ENCODE data around the gene ARRDC2. TPM values are rescaled to one million over a fixed set of nuclear protein-coding genes. Genes with fewer than 3 reads are reported as not detected.

The ARRDC2 gene
- total and polyA plus RNA-seq, 10 of the 15 experiments (the other 5 are each of a cell fraction or from before 2014, with no cell fraction given) = 0.48 to 10.1 (median 4.8) TPM

- TF ChIP-seq, protein P1, sequence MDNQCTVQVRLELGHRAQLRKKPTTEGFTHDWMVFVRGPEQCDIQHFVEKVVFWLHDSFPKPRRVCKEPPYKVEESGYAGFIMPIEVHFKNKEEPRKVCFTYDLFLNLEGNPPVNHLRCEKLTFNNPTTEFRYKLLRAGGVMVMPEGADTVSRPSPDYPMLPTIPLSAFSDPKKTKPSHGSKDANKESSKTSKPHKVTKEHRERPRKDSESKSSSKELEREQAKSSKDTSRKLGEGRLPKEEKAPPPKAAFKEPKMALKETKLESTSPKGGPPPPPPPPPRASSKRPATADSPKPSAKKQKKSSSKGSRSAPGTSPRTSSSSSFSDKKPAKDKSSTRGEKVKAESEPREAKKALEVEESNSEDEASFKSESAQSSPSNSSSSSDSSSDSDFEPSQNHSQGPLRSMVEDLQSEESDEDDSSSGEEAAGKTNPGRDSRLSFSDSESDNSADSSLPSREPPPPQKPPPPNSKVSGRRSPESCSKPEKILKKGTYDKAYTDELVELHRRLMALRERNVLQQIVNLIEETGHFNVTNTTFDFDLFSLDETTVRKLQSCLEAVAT (IDR thresholded peaks at IDR 0.05) = 0 out of 2 replicates have a peak, but pooled peaks have one; percentile 36
Observed at GRCh38 chr19:18000480-18000914, 7.5 kb upstream of the ARRDC2 start (continued).

DNA sequence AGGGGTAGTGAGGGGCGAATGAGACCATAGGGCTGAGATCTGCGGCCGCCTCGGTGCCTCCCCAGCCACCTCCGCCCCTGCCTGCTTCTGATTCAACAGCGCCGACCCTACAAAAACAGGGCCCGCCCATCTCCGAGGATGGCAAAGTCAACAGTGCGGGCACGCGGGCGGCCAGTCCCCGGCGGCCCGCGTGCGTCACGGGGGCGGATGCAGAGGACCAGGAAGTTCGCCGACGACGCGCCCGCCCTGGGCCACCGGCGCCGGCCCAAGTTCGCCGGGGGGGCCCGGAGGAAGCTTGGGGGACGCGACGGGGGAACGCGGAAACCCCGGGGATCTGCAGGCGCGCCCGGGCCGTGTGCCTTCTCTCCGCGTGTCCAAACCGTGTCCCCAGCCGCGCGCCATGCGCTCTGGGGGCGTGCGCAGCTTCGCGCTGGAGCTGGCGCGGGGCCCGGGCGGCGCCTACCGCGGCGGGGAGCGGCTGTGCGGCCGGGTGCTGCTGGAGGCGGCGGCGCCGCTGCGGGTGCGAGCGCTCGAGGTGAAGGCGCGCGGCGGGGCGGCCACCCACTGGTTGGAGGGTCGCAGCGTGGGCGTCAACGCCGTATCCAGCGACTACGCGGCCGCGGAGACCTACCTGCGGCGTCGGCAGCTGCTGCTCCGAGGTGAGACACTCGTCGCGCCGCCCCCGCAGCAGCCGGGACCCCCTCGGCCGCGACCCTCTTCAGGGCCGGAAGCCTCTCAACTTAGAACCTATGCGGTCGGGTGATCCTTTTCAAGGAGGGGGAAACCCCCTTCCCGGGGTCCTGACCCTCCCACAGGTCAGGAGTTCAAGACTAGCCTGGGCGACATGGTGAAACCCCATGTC, 6.8 kb upstream of the ARRDC2 start:
- Histone ChIP-seq H3K4me3 (peak overlapping the region; percentile 75), H3K9me3 (replicated peaks; ENCODE audit: control insufficient read depth, insufficient read depth, low read length) (no peaks in the 10 kb centered on the region), H3K4me2 (ENCODE audit: control insufficient read depth, insufficient read depth) (peak overlapping the region; percentile 79), H2AFZ (ENCODE audit: control insufficient read depth, low read depth, low read length) (peak overlapping the region; percentile 62), H3K36me3 (ENCODE audit: control insufficient read depth in 2 of 2, insufficient read depth in 2 of 2, low read length in 1 of 2) (no peaks in the 10 kb centered on the region), H3K27me3 (replicated peaks in 1 of 2; ENCODE audit: control insufficient read depth in 2 of 2, insufficient read depth in 2 of 2, low read length in 1 of 2) (no peaks in the 10 kb centered on the region), H3K27ac (ENCODE audit: control insufficient read depth, insufficient read depth) (peak overlapping the region; percentile 62), H4K20me1 (ENCODE audit: control insufficient read depth, insufficient read depth) (no peaks in the 10 kb centered on the region), H3K4me1 (ENCODE audit: control insufficient read depth, insufficient read depth, low read length) (peaks cover 5% of the 10 kb centered on the region; the same call in 1 of the 2 replicates), H3K9ac (ENCODE audit: control insufficient read depth, insufficient read depth, low read length) (peak overlapping the region; percentile 57), H3K79me2 (ENCODE audit: control insufficient read depth, insufficient read depth, low read length) (peaks cover 10% of the 10 kb centered on the region)
- in situ Hi-C loops (cut with MboI) (no loop called here), intact Hi-C loops (cut with micrococcal nuclease; ENCODE audit: unreplicated experiment) (no loop called here)
- ChIA-PET RAD21 (ENCODE audit: unreplicated experiment) (interaction anchor here (0.8 to 2.0 kb wide), 8 partner anchors 43 to 90 kb away, joined by 3 to 9 read pairs (median 5); partner anchors contain the start of gene CCDC124), POLR2A (interaction anchor here (0.6 to 1.9 kb wide), 8 partner anchors 21 to 170 kb away, joined by 3 to 14 read pairs (median 4); no protein-coding TSS in a partner anchor), SMC1A (ENCODE audit: uncharacterized antibody, unreplicated experiment) (interaction anchor here (0.7 to 7.7 kb wide), 6 partner anchors 43 to 117 kb away, joined by 3 to 90 read pairs (median 4); no protein-coding TSS in a partner anchor), CTCF (interaction anchor here (0.6 to 13.5 kb wide), 9 partner anchors 50 to 286 kb away, joined by 3 to 302 read pairs (median 3); partner anchors contain the start of genes CCDC124 and IL12RB1)
- DNase-seq (ENCODE audit: low read depth, low spot score) = no peak
- no TSS peak for BruUV-seq (replicated peaks)
- WGBS (ENCODE audit: insufficient coverage, insufficient replicate concordance, low lambda C conversion rate, missing lambda C conversion rate) = under 1% methylated on average over 100 of the region's 105 CpGs
- ATAC-seq = peak; percentile 84
- no peak for FAIRE-seq
- peak; percentile 76 for TF ChIP-seq MXI1 (IDR thresholded peaks at IDR 0.05; ENCODE audit: low read depth, low read length)
- TF ChIP-seq ATF3 (IDR thresholded peaks at IDR 0.05; ENCODE audit: borderline replicate concordance, extremely low read depth, low read depth, low read length) = no peak
- TF ChIP-seq, protein P2, sequence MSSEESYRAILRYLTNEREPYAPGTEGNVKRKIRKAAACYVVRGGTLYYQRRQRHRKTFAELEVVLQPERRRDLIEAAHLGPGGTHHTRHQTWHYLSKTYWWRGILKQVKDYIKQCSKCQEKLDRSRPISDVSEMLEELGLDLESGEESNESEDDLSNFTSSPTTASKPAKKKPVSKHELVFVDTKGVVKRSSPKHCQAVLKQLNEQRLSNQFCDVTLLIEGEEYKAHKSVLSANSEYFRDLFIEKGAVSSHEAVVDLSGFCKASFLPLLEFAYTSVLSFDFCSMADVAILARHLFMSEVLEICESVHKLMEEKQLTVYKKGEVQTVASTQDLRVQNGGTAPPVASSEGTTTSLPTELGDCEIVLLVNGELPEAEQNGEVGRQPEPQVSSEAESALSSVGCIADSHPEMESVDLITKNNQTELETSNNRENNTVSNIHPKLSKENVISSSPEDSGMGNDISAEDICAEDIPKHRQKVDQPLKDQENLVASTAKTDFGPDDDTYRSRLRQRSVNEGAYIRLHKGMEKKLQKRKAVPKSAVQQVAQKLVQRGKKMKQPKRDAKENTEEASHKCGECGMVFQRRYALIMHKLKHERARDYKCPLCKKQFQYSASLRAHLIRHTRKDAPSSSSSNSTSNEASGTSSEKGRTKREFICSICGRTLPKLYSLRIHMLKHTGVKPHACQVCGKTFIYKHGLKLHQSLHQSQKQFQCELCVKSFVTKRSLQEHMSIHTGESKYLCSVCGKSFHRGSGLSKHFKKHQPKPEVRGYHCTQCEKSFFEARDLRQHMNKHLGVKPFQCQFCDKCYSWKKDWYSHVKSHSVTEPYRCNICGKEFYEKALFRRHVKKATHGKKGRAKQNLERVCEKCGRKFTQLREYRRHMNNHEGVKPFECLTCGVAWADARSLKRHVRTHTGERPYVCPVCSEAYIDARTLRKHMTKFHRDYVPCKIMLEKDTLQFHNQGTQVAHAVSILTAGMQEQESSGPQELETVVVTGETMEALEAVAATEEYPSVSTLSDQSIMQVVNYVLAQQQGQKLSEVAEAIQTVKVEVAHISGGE (CRISPR knock-in tag; IDR thresholded peaks at IDR 0.05) = no peak
- no peak for TF ChIP-seq ZNF622 (IDR thresholded peaks at IDR 0.05)
- TF ChIP-seq MTA3 (IDR thresholded peaks at IDR 0.05; ENCODE audit: borderline replicate concordance, low read length) = no peak
- TF ChIP-seq TAF1 (IDR thresholded peaks at IDR 0.05; ENCODE audit: borderline replicate concordance, low read depth, low read length) = peak; percentile 50; the same call in 1 of the 2 replicates
- peak; percentile 91 for TF ChIP-seq NKRF (conservative IDR thresholded peaks at IDR 0.05)
- 0 out of 2 replicates have a peak, but pooled peaks have one; percentile 60 for TF ChIP-seq ZSCAN29 (IDR thresholded peaks at IDR 0.05)
- no peak for TF ChIP-seq PBX3 (IDR thresholded peaks at IDR 0.05; ENCODE audit: insufficient replicate concordance, low read depth, low read length)

All from GM12878 (cell line).